ENCODE results near the gene TDRD6. TPM values are rescaled to one million over a fixed set of nuclear protein-coding genes. Genes with fewer than 3 reads are reported as not detected.

Gene TDRD6
- total and polyA plus RNA-seq, 2 experiments from 2014 or later: 0.14 to 0.24 TPM

- no peak overlapping the region for H3K4me3 Mint-ChIP-seq
- H3K27me3 Mint-ChIP-seq (ENCODE audit: insufficient read depth, low read depth, poor library complexity): no peaks in the 10 kb centered on the region
These were observed 32.7 kb downstream of the TDRD6 start for GRCh38 chr6:46720401-46720800.

DNA sequence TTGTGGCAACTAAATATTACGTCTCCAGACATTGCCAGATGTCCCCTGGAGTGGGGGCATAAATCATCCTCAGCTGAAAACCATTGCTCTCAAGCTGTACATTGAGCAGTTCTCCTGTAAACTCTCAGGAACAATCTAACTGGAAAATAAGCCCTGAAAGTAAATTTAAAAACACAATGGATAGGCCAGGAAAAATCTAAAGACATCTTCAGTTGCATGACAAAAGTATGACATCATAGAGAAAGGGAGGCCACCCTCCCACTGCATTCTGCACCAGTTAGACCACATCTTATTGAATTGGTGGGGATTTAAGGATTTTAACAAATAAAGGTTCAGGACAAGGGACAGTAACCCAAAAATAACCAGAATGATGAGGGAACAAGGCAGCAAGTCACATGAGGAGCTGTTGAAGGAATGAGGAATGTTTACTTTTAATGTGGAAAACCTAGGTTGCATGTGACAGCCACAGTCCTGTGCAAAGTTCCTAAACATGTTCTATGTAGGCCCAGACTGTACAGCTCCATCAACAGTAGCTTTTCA, 42.2 kb downstream of the TDRD6 start:
- no peaks in the 10 kb centered on the region for H3K36me3 Mint-ChIP-seq (ENCODE audit: low read depth)
- peaks cover 16% of the 10 kb centered on the region for H3K4me1 Mint-ChIP-seq
- Histone ChIP-seq H3K9me2 (ENCODE audit: insufficient read depth) (no peaks in the 10 kb centered on the region), H2AFZ (no peak overlapping the region), H3K79me2 (replicated peaks; ENCODE audit: insufficient read depth) (no peaks in the 10 kb centered on the region), H3K27me3 (ENCODE audit: insufficient read depth) (peaks cover 5% of the 10 kb centered on the region), H3F3A (replicated peaks; ENCODE audit: low read depth) (no peaks in the 10 kb centered on the region), H3K4me3 (no peak overlapping the region), H3K4me2 (no peak overlapping the region), H3K4me1 (ENCODE audit: insufficient read depth) (0 out of 2 replicates have a peak, but pooled peaks cover 4% of the 10 kb centered on the region), H3K27ac (ENCODE audit: low read depth) (no peak overlapping the region), H4K20me1 (replicated peaks; ENCODE audit: insufficient read depth) (no peaks in the 10 kb centered on the region), H3K36me3 (ENCODE audit: insufficient read depth) (no peaks in the 10 kb centered on the region)
- peaks cover 15% of the 10 kb centered on the region for H3K27me3 Mint-ChIP-seq (ENCODE audit: insufficient read depth, low read depth, poor library complexity)
- no peaks in the 10 kb centered on the region for H3K9me3 Mint-ChIP-seq
- no peak for DNase-seq (ENCODE audit: low spot score)
- H3K4me3 Mint-ChIP-seq: no peak overlapping the region
- H3K27ac Mint-ChIP-seq: no peak overlapping the region
- ATAC-seq: no peak
- TF ChIP-seq STAT1 (IDR thresholded peaks at IDR 0.05; ENCODE audit: unreplicated experiment) (no peak), EZH2phosphoT487 (IDR thresholded peaks at IDR 0.05; ENCODE audit: unreplicated experiment) (no peak), ETS1 (IDR thresholded peaks at IDR 0.05) (no peak), CREB1 (CRISPR knock-in tag; IDR thresholded peaks at IDR 0.05; ENCODE audit: low read depth) (no peak), EZH2 (IDR thresholded peaks at IDR 0.05; ENCODE audit: low read depth, unreplicated experiment) (no peak), POLR2AphosphoS5 (IDR thresholded peaks at IDR 0.05; ENCODE audit: low read depth) (no peak), ZNF331 (CRISPR knock-in tag; IDR thresholded peaks at IDR 0.05; ENCODE audit: low read depth) (no peak), NANOG (IDR thresholded peaks at IDR 0.05; ENCODE audit: borderline replicate concordance) (no peak), JUNB (IDR thresholded peaks at IDR 0.05; ENCODE audit: unreplicated experiment) (no peak), CTCF (conservative IDR thresholded peaks at IDR 0.05; ENCODE audit: low read depth in 2 of 2) (no peak)
- TF ChIP-seq, protein P1, sequence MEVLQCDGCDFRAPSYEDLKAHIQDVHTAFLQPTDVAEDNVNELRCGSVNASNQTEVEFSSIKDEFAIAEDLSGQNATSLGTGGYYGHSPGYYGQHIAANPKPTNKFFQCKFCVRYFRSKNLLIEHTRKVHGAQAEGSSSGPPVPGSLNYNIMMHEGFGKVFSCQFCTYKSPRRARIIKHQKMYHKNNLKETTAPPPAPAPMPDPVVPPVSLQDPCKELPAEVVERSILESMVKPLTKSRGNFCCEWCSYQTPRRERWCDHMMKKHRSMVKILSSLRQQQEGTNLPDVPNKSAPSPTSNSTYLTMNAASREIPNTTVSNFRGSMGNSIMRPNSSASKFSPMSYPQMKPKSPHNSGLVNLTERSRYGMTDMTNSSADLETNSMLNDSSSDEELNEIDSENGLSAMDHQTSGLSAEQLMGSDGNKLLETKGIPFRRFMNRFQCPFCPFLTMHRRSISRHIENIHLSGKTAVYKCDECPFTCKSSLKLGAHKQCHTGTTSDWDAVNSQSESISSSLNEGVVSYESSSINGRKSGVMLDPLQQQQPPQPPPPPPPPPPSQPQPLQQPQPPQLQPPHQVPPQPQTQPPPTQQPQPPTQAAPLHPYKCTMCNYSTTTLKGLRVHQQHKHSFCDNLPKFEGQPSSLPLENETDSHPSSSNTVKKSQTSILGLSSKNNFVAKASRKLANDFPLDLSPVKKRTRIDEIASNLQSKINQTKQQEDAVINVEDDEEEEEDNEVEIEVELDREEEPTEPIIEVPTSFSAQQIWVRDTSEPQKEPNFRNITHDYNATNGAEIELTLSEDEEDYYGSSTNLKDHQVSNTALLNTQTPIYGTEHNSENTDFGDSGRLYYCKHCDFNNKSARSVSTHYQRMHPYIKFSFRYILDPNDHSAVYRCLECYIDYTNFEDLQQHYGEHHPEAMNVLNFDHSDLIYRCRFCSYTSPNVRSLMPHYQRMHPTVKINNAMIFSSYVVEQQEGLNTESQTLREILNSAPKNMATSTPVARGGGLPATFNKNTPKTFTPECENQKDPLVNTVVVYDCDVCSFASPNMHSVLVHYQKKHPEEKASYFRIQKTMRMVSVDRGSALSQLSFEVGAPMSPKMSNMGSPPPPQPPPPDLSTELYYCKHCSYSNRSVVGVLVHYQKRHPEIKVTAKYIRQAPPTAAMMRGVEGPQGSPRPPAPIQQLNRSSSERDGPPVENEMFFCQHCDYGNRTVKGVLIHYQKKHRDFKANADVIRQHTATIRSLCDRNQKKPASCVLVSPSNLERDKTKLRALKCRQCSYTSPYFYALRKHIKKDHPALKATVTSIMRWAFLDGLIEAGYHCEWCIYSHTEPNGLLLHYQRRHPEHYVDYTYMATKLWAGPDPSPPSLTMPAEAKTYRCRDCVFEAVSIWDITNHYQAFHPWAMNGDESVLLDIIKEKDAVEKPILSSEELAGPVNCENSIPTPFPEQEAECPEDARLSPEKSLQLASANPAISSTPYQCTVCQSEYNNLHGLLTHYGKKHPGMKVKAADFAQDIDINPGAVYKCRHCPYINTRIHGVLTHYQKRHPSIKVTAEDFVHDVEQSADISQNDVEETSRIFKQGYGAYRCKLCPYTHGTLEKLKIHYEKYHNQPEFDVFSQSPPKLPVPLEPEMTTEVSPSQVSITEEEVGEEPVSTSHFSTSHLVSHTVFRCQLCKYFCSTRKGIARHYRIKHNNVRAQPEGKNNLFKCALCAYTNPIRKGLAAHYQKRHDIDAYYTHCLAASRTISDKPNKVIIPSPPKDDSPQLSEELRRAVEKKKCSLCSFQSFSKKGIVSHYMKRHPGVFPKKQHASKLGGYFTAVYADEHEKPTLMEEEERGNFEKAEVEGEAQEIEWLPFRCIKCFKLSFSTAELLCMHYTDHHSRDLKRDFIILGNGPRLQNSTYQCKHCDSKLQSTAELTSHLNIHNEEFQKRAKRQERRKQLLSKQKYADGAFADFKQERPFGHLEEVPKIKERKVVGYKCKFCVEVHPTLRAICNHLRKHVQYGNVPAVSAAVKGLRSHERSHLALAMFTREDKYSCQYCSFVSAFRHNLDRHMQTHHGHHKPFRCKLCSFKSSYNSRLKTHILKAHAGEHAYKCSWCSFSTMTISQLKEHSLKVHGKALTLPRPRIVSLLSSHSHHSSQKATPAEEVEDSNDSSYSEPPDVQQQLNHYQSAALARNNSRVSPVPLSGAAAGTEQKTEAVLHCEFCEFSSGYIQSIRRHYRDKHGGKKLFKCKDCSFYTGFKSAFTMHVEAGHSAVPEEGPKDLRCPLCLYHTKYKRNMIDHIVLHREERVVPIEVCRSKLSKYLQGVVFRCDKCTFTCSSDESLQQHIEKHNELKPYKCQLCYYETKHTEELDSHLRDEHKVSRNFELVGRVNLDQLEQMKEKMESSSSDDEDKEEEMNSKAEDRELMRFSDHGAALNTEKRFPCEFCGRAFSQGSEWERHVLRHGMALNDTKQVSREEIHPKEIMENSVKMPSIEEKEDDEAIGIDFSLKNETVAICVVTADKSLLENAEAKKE (CRISPR knock-in tag; IDR thresholded peaks at IDR 0.05): no peak

More at GRCh38 chr6:46720401-46720800, 32.7 kb downstream of the TDRD6 start:
- no peaks in the 10 kb centered on the region for H3F3A ChIP-seq (replicated peaks; ENCODE audit: low read depth)
- no peak overlapping the region for H2AFZ ChIP-seq
- no peaks in the 10 kb centered on the region for H3K36me3 ChIP-seq (ENCODE audit: insufficient read depth)
- DNase-seq (ENCODE audit: low spot score): no peak
- H3K27me3 ChIP-seq (ENCODE audit: insufficient read depth): no peaks in the 10 kb centered on the region
- H3K4me2 ChIP-seq: no peak overlapping the region
- no peak overlapping the region for H3K27ac ChIP-seq (ENCODE audit: low read depth)
- Mint-ChIP-seq H3K4me1 (no peaks in the 10 kb centered on the region), H3K27ac (no peak overlapping the region), H3K36me3 (ENCODE audit: low read depth) (no peaks in the 10 kb centered on the region), H3K9me3 (no peaks in the 10 kb centered on the region)
- TF ChIP-seq EZH2 (IDR thresholded peaks at IDR 0.05; ENCODE audit: low read depth, unreplicated experiment): no peak
- H3K4me1 ChIP-seq (ENCODE audit: insufficient read depth): no peaks in the 10 kb centered on the region
- H4K20me1 ChIP-seq (replicated peaks; ENCODE audit: insufficient read depth): no peaks in the 10 kb centered on the region
- no peak overlapping the region for H3K4me3 ChIP-seq
- ATAC-seq: no peak
- H3K79me2 ChIP-seq (replicated peaks; ENCODE audit: insufficient read depth): no peaks in the 10 kb centered on the region
- peaks cover 8% of the 10 kb centered on the region for H3K9me2 ChIP-seq (ENCODE audit: insufficient read depth)

All from GM23338 (cell line).